ELF-1 (cell line): ENCODE results near the gene SARNP.
A peak's percentile ranks its signal among the peaks of the same experiment; 100 is the strongest.

ENCODE experiments used
- DNase-seq: peaks from one replicate; pipeline ENCODE4 v3.0.0-alpha.2; 2016; ENCODE audit warnings: low read depth, low spot score

SARNP gene

GRCh38 chr12:55743406-55744339 lies 73.9 kb downstream of the SARNP start:
- peak; percentile 76 for DNase-seq

GRCh38 chr12:55742719-55743405 lies 74.7 kb downstream of the SARNP start, which contains the start of gene GDF11:
Gene GDF11, plus strand, starts transcription at chr12:55743122. Its CDS starts 195 bp downstream, at chr12:55743317.
- peak; percentile 75 for DNase-seq

- no peak for DNase-seq
Measured at GRCh38 chr12:55741931-55742680, 75.4 kb downstream of the SARNP start.

GRCh38 chr12:55739025-55739378 lies 78.5 kb downstream of the SARNP start:
- no peak for DNase-seq

- peak; percentile 92 for DNase-seq
Measured at GRCh38 chr12:55738123-55739024, 79.2 kb downstream of the SARNP start.

- no peak for DNase-seq
Measured at GRCh38 chr12:55737581-55738122, 79.9 kb downstream of the SARNP start.

GRCh38 chr12:55736780-55737580 lies 80.5 kb downstream of the SARNP start:
- peak; percentile 97 for DNase-seq

- DNase-seq = no peak
Measured at GRCh38 chr12:55736076-55736475, 81.4 kb downstream of the SARNP start.

- no peak for DNase-seq
Measured at GRCh38 chr12:55734595-55734994, 82.9 kb downstream of the SARNP start.

GRCh38 chr12:55733858-55734257 lies 83.7 kb downstream of the SARNP start:
- DNase-seq = no peak

GRCh38 chr12:55733021-55733555 lies 84.4 kb downstream of the SARNP start:
- no peak for DNase-seq

GRCh38 chr12:55732288-55732687 lies 85.2 kb downstream of the SARNP start:
- DNase-seq = no peak

GRCh38 chr12:55729819-55730818 lies 87.4 kb downstream of the SARNP start:
- peak; percentile 39 for DNase-seq

GRCh38 chr12:55728939-55729818 lies 88.3 kb downstream of the SARNP start, which contains the start of gene CD63:
Gene CD63, minus strand, starts transcription at chr12:55729009. Its CDS starts 668 bp downstream, at chr12:55728341.
- peak; percentile 92 for DNase-seq

- peak; percentile 46 for DNase-seq
Measured at GRCh38 chr12:55728186-55728938, 89.2 kb downstream of the SARNP start.

GRCh38 chr12:55727643-55728185 lies 89.8 kb downstream of the SARNP start:
- no peak for DNase-seq
